ENCODE results near the gene TMA7B. TPM values are rescaled to one million over a fixed set of nuclear protein-coding genes. Genes with fewer than 3 reads are reported as not detected.

Gene TMA7B
- total RNA-seq, 2 experiments from 2014 or later: 5.1 to 11.0 TPM

DNA sequence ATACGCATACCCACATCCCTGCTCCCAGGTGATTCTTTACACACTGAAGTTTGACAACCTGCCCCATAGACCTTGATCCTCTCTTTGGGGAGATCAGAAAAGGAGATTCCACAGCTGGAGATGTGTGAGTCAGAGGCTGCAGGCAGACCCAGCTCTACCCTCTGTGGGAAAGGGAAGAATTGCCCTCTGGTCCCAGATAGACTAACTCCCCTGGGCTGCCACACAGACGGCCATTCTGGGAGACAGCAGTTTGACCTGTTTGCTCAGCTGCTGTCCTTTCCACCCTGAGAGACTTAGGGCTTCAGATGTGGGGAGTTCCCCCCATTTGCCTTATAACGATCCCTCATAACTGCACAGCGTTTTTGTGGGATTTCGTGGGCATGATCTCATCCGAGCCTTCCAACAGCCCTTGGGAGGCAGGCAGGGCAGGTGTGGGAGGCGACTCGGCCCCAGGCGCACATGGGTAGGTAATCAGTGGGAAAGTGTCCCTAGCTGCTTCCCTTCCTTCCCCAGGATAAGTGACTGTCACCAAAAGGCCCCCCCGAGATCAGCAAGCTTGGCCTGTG lies 48.6 kb downstream of the TMA7B start:
- peaks cover 55% of the 10 kb centered on the region for H3K27me3 Mint-ChIP-seq
- no peak for DNase-seq
- no peaks in the 10 kb centered on the region for H3K9me3 Mint-ChIP-seq (ENCODE audit: low read depth)
- H3K4me3 Mint-ChIP-seq: no peak overlapping the region
- CTCF ChIA-PET: interaction anchor here (1.0 to 3.7 kb wide), 2 partner anchors 8 to 16 kb away, joined by 3 to 22 read pairs; no protein-coding TSS in a partner anchor
- no peaks in the 10 kb centered on the region for H3K4me1 Mint-ChIP-seq
- no peaks in the 10 kb centered on the region for H3K36me3 Mint-ChIP-seq
- ATAC-seq: no peak
- H3K27ac Mint-ChIP-seq: no peak overlapping the region

DNA sequence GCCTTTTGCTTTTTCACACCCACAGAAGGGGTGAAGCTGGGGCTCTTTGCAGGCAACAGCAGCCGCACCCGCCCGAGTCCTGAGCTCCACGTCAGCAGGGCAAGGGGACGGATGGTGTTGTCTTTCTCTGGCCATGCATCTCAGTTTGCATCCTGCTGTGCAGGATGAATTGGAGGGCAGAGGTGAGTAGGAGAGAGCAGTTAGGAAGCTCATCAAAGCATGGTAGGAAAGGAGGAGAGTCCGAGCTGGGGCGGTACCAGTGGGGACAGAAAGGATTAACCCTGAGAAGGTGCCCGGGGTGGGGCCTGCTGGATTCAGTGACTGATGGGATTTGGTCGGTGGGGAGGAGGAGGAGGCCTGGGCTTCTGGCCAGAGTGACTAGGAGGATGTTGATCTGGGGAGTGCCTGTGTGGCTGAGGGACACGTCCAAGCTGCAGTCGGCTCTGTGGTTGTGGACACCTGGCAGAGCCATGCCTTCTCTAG lies 49.1 kb downstream of the TMA7B start:
- Mint-ChIP-seq H3K27ac (no peak overlapping the region), H3K4me3 (no peak overlapping the region), H3K9me3 (ENCODE audit: low read depth) (no peaks in the 10 kb centered on the region), H3K27me3 (peaks cover 55% of the 10 kb centered on the region), H3K4me1 (no peaks in the 10 kb centered on the region), H3K36me3 (no peaks in the 10 kb centered on the region)
- no peak for DNase-seq
- no peak for ATAC-seq
- CTCF ChIA-PET: interaction anchor here (0.7 to 3.7 kb wide), 7 partner anchors 9 to 1068 kb away, joined by 3 to 22 read pairs (median 3); no protein-coding TSS in a partner anchor

DNA sequence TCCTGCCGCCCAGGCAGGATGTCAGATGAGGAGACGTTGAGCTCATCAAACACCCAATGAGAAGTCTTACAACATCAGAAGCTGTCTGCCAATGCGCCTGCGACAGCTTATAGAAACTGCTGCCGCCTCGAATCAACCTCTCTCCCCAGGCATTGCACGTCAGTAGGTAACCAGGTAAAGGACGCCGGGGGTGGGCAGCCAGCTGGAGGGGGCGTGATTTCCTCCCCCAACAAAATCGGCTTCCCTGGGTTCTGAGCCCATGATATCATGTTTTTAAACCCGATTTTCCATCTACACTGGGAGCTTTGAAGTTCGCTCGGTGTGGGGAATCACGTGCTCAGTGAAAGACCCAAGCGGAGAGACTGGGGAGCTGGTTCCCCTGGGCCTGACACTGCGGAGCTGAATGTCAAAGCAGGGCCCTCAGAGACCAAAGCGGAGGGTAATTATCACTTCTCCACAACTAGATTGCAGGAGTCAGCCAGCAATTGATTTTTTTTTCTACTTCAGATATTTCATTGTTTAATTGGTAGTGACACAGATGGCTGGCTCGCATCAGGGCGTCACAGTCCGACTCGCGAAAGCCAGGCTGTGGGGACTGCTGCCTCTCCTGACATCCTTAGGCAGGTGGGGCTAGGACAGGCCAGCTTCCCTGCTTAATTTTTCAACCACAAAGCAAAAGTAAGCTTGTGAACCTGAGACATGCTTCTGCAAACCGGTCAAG lies 49.9 kb downstream of the TMA7B start:
- no peaks in the 10 kb centered on the region for H3K4me1 Mint-ChIP-seq
- H3K27ac Mint-ChIP-seq: no peak overlapping the region
- ATAC-seq (no peak), DNase-seq (no peak)
- H3K9me3 Mint-ChIP-seq (ENCODE audit: low read depth): no peaks in the 10 kb centered on the region
- peaks cover 59% of the 10 kb centered on the region for H3K27me3 Mint-ChIP-seq
- CTCF ChIA-PET: interaction anchor here (0.7 to 3.7 kb wide), 6 partner anchors 10 to 1069 kb away, joined by 3 to 22 read pairs (median 4); no protein-coding TSS in a partner anchor
- H3K4me3 Mint-ChIP-seq: no peak overlapping the region
- no peaks in the 10 kb centered on the region for H3K36me3 Mint-ChIP-seq

DNA sequence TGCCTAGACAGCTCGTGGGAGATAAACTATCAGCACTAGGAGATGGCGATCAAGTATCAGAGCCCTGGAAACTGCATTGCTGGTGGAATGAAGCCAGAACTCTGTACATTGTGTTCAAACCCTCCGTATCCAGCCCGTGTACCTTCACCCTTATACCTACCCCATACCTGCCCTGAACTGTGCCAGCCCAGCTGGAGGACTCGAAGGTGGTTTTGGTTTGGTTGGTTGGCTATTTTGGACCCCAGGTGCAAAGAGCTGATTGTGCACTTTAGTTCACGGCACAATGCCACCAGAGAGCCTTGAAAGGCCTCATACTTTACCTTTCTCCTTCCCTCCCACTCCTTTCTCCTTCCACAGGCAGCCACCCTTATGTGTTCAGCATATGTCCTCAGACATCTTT lies 50.5 kb downstream of the TMA7B start:
- Mint-ChIP-seq H3K27me3 (peaks cover 62% of the 10 kb centered on the region), H3K36me3 (no peaks in the 10 kb centered on the region)

More for the DNA sequence above, 50.5 kb downstream of the TMA7B start:
- Mint-ChIP-seq H3K4me1 (no peaks in the 10 kb centered on the region), H3K4me3 (no peak overlapping the region), H3K27ac (no peak overlapping the region), H3K9me3 (ENCODE audit: low read depth) (no peaks in the 10 kb centered on the region)
- ATAC-seq (no peak), DNase-seq (no peak)
- CTCF ChIA-PET: interaction anchor here (1.2 to 3.7 kb wide), 3 partner anchors 10 to 476 kb away, joined by 4 to 22 read pairs (median 4); no protein-coding TSS in a partner anchor

Other genes with a start within 250 kb of the TMA7B start
- under 1 TPM; 0.21 to 0.41 TPM for gene ENTHD1, start 66.6 kb upstream of the TMA7B start, total RNA-seq
- gene GRAP2, start 59.3 kb upstream of the TMA7B start, total RNA-seq: 100 to 1,000 TPM; 183 to 257 TPM
- not detected for gene FAM83F, start 34.6 kb downstream of the TMA7B start, total RNA-seq
- gene TNRC6B, start 217.5 kb downstream of the TMA7B start, total RNA-seq: 10 to 100 TPM; 40.0 to 72.5 TPM

All from activated CD8-positive, alpha-beta memory T cell treated with anti-CD3 and anti-CD28 coated beads, Interleukin-2, amount 10 ng/mL, durations not matched to agents 7 days and 5 days (primary cell).